Non-pigmented ciliary epithelial cell (primary cell): Measurements from ENCODE around the gene LTBP1.
"Not testable (repeated sequence)": the region's sequence is repeated elsewhere in the genome, so short reads cannot be mapped to it uniquely, and the experiment has no call there.

Experiments used
- DNase-seq: peaks from one replicate; pipeline ENCODE4 v3.0.0-alpha.2; 2010; ENCODE audit warnings: low read depth

Gene LTBP1

GRCh38 chr2:33144243-33144642 is 197.5 kb downstream of the LTBP1 start:
- DNase-seq: no peak

GRCh38 chr2:33145459-33145858 is 198.7 kb downstream of the LTBP1 start:
- no peak for DNase-seq

- no peak for DNase-seq
Observed at GRCh38 chr2:33146102-33146501, 199.3 kb downstream of the LTBP1 start.

GRCh38 chr2:33153008-33153407 is 206.3 kb downstream of the LTBP1 start:
- no peak for DNase-seq

- no peak for DNase-seq
Observed at GRCh38 chr2:33158482-33159003, 211.8 kb downstream of the LTBP1 start.

GRCh38 chr2:33160191-33160590 is 213.4 kb downstream of the LTBP1 start:
- DNase-seq: no peak

GRCh38 chr2:33166287-33166881 is 219.6 kb downstream of the LTBP1 start:
- no peak for DNase-seq

GRCh38 chr2:33167622-33168245 is 221.0 kb downstream of the LTBP1 start:
- DNase-seq: no peak

- no peak for DNase-seq
Observed at GRCh38 chr2:33168425-33168824, 221.7 kb downstream of the LTBP1 start.

- no peak for DNase-seq
Observed at GRCh38 chr2:33168922-33169321, 222.2 kb downstream of the LTBP1 start.

GRCh38 chr2:33170251-33170650 is 223.5 kb downstream of the LTBP1 start:
- DNase-seq: not testable (repeated sequence)

GRCh38 chr2:33177627-33178026 is 230.9 kb downstream of the LTBP1 start:
- no peak for DNase-seq

- no peak for DNase-seq
Observed at GRCh38 chr2:33178209-33178608, 231.5 kb downstream of the LTBP1 start.

GRCh38 chr2:33180915-33181314 is 234.2 kb downstream of the LTBP1 start:
- no peak for DNase-seq

- DNase-seq: no peak
Observed at GRCh38 chr2:33181466-33181865, 234.7 kb downstream of the LTBP1 start.

- DNase-seq: no peak
Observed at GRCh38 chr2:33184041-33184440, 237.3 kb downstream of the LTBP1 start.

GRCh38 chr2:33186937-33187336 is 240.2 kb downstream of the LTBP1 start:
- no peak for DNase-seq

- no peak for DNase-seq
Observed at GRCh38 chr2:33188799-33189198, 242.0 kb downstream of the LTBP1 start.

GRCh38 chr2:33190393-33190937 is 243.7 kb downstream of the LTBP1 start:
- DNase-seq: no peak

GRCh38 chr2:33195891-33196290 is 249.1 kb downstream of the LTBP1 start:
- no peak for DNase-seq

- no peak for DNase-seq
Observed at GRCh38 chr2:33196700-33197099, 249.9 kb downstream of the LTBP1 start.

- DNase-seq: no peak
Observed at GRCh38 chr2:33197198-33197938, 250.6 kb downstream of the LTBP1 start.
